Measurements from ENCODE around the gene PPY.
"Not testable (repeated sequence)": the region's sequence is repeated elsewhere in the genome, so short reads cannot be mapped to it uniquely, and the experiment has no call there.

PPY gene

GRCh38 chr17:43942051-43942685, at the start of gene PPY:
Gene PPY, minus strand, starts transcription at chr17:43942476. Its CDS starts 822 bp downstream, at chr17:43941654.
- no peak for DNase-seq (ENCODE audit: low read depth)

- no peak for DNase-seq (ENCODE audit: low read depth)
Measured at GRCh38 chr17:43988301-43988700, 46.0 kb upstream of the PPY start.

DNA sequence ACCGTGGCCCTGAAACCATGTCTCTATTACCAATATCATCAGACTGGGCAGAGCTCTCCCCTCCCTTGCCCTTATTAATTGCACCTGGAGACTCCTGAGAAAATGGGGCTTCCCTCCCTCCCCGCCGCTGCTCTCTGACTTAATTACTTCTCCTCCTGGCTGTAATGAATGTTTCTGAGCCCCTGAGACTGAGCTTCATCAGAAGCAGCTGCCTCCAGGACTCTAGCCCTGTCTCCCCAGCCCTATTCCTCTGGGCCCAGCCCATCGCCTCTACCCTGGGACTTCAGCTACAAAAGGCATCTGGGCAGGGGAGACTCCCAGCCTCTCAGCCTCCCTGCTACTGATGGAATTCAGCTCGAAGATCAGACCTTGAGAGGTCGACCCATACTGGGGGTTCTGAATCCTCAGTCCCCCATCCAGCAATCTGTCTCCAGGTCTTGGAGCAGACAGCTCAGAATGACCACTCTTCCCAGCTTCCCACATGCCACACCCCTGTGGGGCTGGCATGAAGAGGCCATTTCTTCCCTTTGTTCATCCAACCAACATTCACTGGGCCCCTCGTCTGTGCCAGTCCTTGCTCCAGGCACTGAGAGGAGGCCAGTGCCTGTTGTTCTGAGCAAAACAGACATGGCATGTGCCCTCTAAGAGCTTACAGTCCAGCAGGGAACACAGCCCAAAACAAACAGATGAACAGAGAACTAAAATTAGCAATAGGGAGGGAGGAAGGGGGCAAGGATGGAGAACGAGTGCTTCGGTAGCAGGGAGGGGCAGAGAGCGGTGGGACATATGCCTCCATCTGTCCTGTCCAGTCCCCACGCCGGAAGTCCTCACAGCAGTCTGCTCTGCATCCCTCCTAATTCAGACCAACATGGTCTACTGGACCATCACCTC, 45.1 kb upstream of the PPY start:
- DNase-seq (ENCODE audit: low read depth): no peak

DNA sequence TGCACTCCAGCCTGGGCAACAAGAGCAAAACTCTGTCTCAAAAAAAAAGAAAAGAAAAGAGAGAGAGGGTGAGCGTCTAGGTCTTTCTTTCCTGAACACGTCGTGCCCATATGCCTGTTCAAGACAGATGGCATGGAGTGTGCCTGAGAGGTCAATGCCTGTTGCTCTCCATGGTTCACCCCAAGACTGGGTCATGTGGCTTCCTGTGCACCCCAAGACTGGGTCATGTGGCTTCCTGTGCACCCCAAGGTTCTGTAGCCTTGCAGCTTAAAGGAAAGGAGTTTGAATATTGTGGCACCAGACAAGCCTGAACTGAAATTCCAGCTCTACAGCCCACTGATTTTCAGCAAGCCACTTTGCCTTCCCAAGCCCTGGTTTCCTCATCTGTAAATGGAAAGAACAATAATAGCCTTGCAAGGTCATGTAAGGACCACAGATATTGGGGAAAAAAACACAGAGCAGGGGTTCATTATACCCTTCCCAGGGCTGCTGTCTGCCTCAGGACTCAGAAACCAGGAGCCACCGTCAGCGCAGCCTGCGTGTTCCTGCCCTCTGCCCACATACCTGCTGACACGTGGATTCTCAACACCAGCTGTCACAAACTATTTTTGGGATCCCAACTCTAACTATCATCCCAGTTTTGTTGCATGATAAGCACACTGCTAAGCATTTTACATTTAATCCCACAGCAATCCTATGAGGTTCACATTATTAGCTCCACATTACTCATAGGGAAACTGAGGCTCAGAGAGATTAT, 44.1 kb upstream of the PPY start:
- DNase-seq (ENCODE audit: low read depth): no peak

GRCh38 chr17:43984521-43984920, 42.2 kb upstream of the PPY start:
- DNase-seq (ENCODE audit: low read depth): no peak

DNA sequence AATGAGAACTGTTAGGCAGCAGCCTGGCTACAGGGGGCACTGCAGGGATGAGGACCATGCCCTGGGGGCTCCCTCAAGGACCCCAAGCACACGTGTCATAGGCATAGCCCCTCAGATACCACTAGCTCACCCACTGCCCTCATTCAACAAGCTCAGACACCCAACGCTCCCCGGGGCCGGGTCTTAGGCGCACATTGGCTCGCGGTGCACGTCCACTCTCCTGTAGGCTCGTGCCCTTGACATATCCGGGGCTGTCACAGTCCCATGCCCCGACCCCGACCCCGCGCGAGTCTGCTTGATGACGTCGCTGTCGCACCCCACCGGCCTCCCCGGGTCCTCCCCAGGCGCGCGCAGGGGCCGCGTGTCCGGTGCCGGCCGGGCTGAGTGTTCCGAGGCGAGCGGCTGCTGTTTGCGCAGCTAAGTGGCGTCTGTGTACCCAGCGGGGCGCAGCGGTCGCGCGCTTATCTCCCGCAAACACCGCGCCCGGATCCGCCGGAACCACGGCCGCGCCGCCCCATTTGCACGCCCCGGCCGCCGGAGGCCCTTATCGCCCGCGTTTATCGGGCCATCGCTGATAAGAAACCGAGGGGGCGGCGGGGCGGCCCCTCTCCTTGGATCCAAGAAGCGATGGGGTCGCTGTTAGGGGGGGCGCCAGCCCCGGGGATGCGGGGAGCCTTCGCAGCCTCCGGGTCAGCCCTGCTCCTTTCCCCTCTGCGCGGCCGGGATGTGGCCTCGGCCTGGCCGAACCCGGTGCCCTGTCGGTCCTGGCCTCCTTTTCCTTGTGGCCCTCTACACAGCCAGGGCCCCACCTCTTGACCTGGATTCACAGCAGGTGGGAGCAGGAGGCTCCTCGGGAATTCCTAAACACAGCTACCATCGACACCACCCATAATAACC, 41.5 kb upstream of the PPY start:
- DNase-seq (ENCODE audit: low read depth): no peak

- no peak for DNase-seq (ENCODE audit: low read depth)
Measured at GRCh38 chr17:43983196-43983514, 40.9 kb upstream of the PPY start.

GRCh38 chr17:43982171-43982570, 39.9 kb upstream of the PPY start:
- DNase-seq (ENCODE audit: low read depth): no peak

DNA sequence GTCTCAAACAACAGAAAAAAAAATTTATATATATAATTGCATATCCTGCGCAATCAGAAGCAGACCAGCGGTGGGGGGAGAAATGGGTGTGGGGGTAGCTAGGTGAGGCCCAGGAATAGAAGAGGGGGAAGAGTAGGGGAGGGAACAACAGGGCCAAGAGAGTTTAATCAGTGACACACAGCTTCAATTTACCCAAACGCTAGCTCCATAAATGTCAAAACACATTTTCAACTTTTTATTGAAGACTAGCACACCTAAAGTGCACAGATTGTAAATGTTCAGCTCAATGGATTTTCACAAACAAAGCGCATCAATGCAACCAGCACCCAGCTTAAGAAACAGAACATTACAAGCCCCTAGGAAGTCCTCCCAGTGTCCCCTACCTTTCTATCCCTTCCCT, 37.4 kb upstream of the PPY start:
- no peak for DNase-seq (ENCODE audit: low read depth)

DNA sequence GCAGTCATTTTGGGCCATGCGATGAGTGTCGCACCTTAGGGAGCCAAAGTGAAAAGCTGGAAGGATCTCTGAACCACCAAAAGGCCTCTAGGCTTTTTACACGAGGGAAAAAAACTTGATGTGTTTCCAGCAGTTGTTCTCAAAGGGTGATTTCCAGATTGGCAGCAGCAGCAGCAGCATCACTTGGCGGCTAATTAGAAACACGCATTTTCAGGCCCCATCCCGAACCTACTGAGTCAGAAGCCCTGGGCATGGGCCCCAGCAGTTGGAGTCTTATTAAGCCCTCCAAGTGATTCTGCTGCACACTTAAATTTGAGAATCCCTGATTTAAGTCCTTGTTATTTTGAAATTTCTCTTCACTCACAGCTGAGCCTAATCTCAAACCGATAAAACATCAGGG, 36.7 kb upstream of the PPY start:
- no peak for DNase-seq (ENCODE audit: low read depth)

DNA sequence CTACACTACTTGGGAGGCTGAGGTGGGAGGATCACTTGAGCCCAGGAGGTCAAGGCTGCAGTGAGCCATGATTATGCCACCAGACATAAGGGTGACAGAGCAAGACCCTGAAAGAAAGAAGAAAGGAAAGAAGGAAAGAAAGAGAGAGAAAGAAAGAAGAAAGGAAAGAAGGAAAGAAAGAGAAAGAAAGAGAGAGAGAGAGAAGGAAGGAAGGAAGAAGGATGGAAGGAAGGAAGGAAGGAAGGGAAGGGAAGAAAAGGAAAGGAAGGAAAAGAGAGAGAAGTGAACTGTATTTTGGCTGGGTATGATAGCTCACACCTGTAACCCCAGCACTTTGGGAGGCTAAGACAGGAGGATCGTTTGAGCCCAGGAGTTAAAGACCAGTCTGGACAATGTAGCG, 35.8 kb upstream of the PPY start:
- no peak for DNase-seq (ENCODE audit: low read depth)

DNA sequence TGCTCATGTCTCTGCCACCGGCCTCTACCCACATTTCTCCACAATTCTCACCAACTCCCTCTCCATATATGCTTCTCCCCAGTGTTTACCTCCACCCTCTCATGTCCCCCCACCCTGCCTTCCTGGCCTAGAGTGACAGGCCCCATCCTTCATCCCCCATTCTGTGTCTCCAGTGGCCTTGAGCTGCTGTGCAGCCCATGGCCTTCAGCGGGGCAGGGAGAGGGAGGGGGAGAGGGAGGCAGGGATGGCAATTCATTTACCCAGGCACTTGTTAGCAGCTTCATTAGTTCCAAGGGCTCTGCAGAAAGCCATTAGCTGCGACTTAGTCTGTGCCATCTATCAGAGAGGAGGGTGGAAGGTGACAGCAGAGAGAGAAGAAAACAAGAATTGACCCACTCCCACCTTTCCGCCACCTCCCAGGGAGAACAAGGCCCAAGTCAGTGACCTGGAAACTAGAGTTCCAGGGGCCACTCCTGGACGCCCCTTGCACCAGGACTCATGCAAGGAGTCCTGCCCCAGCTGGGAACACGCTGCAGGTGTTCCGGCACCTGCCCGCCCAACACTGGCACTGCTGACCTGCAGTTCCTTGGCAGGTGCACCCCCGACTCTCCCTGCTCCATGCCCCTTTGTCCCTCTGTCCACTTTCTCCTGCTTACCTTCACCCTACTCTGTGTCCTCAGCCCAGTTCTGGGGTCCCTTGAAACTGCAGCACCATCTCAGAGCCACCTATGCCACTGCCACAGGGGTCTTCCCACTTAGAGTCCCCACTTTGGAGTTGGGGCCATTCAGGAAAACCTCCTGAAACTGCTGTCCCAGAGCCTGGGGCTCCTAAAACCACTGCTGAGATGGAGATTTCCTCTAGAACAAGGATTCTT, 34.9 kb upstream of the PPY start:
- DNase-seq (ENCODE audit: low read depth): no peak

DNA sequence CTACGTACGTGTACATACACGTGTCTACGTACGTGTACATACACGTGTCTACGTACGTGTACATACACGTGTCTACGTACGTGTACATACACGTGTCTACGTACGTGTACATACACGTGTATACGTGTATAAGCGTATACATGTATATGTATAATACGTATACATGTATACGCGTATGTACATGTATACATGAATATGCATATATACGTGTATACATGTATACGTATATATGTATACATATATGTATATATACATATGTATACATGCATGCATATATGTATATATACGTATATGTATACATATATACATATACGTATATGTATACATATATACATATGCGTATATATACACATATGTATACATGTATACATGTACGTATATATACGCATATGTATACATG, 33.6 kb upstream of the PPY start:
- no peak for DNase-seq (ENCODE audit: low read depth)

- no peak for DNase-seq (ENCODE audit: low read depth)
Measured at GRCh38 chr17:43974382-43975266, 32.3 kb upstream of the PPY start.

DNA sequence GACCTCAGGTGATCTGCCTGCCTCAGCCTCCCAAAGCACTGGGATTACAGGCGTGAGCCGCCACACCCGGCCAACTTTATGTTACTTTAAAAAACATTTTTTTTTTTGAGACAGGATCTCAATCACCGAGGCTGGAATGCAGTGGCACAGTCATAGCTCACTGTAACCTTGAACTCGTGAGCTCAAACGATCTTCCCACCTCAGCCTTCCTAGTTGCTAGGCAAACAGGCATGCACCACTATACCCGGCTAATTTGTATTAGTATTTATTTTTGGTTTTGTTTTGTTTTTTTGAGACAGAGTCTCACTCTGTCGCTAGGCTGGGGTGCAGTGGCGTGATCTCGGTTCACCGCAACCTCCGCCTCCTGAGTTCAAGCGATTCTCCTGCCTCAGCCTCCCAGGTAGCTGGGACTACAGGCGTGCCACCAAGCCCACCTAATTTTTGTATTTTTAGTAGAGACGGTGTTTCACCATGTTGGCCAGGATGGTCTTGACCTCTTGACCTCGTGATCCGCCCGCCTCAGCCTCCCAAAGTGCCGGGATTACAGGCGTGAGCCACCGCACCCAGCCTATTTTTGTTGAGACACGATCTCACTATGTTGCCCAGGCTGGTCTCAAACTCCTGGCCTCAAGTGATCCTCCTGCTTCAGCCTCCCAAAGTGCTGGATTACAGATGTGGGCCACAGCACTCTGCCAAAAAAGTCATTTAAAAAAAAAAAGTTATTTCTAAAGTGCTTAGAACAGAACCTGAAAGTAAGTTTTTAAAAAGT, 30.4 kb upstream of the PPY start:
- not testable (repeated sequence) for DNase-seq (ENCODE audit: low read depth)

GRCh38 chr17:43971436-43971835, 29.2 kb upstream of the PPY start:
- DNase-seq (ENCODE audit: low read depth): not testable (repeated sequence)

- no peak for DNase-seq (ENCODE audit: low read depth)
Measured at GRCh38 chr17:43970366-43970765, 28.1 kb upstream of the PPY start.

DNA sequence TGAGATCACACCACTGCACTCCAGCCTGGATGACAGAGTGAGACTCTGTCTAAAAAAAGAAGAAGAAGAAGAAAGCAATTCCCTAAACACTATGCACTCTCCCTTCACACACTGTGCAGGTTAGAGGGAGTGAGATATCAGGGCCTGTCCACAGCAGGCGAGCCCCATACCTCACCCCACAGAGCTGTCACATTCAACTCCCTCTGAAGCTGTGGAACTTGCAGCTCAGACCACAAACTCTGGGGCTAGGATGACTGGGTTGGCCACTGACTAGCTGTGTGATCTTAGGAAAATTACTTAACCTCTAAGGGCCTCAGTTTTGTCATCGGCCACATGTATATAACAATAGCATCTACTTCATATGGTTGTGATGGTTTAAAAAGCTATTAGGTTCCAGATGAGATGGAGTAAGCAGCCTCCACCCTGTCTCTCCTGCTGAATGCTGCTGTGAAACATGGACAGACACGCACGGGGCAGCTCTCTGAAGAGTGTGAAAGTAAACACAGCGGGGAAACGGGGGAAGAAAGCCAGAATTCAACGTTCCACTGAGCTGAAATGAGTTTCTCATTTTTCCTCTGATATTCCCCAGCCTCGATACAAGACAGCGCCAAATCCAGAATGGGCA, 25.1 kb upstream of the PPY start:
- no peak for DNase-seq (ENCODE audit: low read depth)

DNA sequence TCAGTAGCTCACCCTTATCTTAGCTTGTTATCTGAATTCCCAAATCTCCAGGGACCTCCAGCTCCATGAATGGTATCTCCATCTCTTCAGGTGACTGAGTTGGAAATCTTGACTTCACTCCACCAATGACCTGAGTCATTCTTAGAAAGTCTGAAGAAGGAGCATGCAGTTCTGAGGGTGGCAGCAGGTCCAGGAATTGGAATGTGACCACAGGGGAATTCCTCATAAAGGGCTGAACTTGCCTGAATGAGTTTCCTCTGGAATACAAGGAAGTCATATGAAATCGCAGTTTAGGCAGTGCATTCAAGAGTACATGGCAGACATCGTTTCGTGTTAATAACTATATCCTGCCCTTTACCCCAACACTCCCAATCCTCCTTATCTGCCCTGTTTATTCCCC, 24.0 kb upstream of the PPY start:
- no peak for DNase-seq (ENCODE audit: low read depth)

All from T-helper 22 cell (primary cell).